Stimulated activated naive CD4-positive, alpha-beta T cell treated with Interleukin-2 at 50 U/mL for 16 hours (primary cell): ENCODE data around the gene KLHL6.
"Not testable (repeated sequence)": the region's sequence is repeated elsewhere in the genome, so short reads cannot be mapped to it uniquely, and the experiment has no call there.

Experiments used
- DNase-seq: peaks from one replicate; lab custom pipeline; 2025; lab: John Stamatoyannopoulos, UW

Gene KLHL6

DNA sequence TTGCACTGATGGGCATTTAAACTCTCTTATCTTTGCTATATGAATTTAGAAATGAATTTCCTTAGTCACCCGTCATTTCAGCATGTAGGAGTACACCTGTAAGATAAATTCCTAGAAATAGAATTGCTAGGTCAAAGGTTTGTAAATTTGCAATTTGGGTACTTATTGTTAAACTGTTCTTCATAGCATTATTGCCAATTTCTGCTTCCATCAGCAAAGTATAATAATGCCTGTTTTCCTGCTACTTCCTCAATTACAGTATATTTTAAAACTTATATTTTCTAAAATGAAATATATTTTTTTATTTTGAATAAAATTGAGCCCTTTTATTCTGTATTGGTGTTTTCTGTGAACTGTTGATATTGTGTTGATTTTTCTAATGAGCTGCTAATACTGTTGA, 110.8 kb downstream of the KLHL6 start:
- no peak for DNase-seq

DNA sequence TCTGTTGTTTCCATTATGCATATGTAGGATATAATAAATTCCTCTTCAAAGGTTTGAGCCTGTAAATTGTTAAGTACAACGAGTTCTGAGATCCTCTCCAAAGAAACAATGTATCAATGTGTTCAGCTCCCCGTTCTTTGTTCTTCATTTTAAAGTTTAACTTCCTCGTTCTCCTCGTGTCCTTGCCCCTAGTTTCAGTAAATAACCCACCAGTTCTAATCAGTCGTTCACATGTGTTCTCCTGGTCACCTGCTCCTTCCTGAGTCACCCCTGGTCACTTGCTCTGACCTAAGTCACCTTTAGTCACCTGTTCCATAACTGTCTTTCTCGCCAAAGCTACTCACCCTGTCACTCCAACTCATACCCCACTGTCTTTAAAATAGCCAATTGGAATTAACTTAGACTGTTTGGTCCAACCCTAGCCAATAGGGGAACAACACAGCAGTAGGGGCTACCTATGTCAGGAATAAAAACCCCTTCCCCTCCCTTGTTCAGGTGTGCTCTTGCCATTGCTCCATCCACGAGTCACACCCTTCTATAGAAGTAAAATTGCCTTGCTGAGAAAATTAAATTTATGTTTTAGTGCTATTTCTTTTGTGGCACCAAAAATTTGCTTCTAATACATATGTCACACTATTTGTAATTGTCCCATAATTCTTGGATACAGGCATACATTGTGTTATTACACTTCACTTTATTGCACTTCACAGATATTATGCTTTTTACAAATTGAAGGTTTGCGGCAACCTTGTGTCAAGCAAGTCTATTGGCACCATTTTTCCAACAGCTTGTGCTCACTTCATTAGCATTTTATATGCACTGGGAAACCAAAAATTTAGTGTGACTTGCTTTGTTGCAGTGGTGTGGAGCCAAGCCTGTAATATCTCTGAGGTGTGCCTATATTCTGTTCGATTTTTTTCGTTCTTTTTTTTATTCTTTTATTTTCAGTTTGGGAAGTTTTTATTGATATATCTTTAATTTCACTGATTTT, 111.8 kb downstream of the KLHL6 start:
- no peak for DNase-seq

DNA sequence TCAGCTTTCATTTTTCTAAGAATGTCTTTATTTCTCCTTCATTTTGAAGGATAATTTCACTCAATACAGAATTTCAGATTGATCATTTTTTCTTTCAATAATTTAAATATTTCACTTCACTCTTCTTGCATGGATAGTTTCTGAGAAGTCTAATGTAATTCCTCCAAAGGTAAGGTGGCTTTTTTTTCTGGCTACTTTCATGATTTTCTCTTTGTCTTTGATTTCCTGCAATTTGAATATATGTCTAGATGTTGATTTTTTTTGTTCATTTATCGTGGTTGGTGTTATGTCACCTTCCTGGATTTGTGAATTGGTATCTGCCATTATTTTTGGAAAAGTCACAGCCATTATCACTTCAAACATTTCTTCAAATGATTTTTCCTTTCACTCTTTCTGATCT, 112.5 kb downstream of the KLHL6 start:
- DNase-seq: no peak

DNA sequence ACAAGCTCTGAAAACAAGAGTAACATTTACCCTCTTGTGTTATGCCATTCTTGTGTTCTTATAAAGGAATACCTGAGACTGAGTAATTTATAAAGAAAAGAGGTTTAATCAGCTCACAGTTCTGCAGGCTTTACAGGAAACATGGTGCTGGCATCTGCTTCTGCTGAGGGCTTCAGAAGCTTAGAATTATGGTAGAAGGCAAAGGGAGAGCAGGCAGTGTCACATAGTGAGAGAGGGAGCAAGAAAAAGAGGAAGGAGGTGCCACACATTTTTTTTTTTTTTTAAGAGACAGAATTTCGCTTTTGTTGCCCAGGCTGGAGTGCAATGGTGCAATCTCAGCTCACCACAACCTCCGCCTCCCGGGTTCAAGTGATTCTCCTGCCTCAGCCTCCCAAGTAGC, 115.0 kb downstream of the KLHL6 start:
- DNase-seq: not testable (repeated sequence)

DNA sequence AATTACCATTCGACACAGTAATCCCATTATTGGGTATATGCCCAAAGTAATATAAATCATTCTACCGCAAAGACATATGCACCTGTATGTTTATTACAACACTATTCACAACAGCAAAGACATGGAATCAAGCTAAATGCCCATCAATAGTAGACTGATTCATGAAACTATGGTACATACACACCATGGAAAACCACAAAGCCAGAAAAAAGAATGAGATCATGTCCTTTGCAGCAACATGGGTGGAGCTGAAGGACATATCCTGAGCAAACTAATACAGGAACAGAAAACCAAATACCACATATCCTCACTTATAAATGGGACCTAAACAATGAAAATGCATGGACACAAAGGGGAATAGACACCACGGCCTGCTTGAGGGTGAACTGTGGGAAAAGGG, 116.0 kb downstream of the KLHL6 start:
- no peak for DNase-seq

DNA sequence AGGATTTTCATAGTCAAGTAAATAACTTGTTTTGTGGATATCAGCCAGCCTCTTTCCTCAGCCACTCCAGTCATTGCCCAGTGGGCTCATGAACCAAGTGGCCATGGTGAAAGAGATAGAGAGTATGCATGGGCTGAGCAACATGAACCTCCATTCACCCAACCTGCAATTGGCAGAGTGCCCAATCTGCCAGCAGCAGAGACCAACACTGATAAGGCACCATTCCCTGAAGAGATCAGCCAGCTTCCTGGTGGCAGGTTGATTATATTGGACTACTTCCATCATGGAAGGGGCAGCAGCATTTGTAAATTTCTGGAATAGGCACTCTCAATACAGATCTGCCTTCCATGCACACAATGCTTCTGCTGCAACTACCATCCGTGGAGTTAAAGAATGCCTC, 116.8 kb downstream of the KLHL6 start:
- DNase-seq: no peak

DNA sequence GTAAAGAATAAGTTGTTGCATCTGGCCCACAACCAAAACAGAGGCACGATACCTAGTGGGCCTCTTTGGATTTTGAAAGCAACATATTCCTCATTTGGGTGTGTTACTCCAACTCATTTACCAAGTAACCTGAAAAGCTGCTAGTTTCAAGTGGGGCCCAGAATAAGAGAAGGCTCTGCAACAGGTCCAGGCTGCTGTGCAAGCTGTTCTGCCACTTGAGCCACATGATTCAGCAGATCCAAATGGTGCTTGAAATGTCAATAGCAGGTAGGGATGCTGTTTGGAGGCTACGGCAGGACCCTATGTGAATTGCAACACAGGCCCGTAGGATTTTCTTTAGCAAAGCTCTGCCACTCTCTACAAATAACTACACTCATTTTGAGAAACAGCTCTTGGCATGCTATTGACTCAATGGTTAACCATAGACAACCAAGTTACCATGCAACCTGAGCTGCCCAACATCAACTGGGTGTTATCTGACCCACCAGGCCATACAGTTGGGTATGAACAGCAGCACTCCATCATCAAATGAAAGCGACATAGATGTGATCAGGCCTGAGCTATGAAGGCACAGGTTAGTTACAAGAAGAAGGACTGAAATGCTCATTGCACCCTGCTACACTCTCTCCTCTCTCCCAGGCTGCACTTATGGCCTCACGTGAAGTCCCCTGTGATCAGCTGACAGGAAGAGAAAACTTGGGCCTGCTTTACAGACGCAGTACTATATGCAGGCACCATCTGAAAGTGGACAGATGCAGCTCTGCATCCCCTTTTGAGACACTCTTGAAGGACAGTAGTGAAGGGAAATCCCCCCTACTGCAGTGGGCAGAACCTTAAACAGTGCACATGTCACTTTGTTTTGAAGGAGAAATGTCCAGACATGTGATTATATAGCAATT, 117.6 kb downstream of the KLHL6 start:
- DNase-seq: no peak
